Measurements from ENCODE around the gene ARHGAP26. TPM values are rescaled to one million over a fixed set of nuclear protein-coding genes. Genes with fewer than 3 reads are reported as not detected.

The ARHGAP26 gene
- total and polyA plus RNA-seq, 2 experiments from 2014 or later = 9.5 to 16.8 TPM

DNA sequence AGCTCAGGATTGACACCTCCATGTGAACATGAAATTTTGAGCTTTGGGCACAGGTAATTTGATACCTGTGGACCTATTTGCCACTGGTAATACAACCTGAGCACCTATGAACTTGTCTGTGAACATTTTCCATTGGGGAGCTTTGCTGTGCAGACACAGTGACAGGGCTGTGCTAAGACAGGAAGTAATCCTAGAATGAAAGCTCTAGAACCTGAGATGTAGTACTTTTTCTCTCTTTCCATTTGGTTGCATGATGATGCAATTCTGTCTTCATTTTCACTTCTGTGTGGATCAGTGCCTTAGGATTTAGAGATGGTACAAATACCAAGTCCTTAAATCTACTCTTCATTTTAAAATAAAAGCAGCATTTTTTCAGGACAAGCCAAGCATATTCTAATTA is 416.4 kb downstream of the ARHGAP26 start (continued):
- TF ChIP-seq, protein P1, sequence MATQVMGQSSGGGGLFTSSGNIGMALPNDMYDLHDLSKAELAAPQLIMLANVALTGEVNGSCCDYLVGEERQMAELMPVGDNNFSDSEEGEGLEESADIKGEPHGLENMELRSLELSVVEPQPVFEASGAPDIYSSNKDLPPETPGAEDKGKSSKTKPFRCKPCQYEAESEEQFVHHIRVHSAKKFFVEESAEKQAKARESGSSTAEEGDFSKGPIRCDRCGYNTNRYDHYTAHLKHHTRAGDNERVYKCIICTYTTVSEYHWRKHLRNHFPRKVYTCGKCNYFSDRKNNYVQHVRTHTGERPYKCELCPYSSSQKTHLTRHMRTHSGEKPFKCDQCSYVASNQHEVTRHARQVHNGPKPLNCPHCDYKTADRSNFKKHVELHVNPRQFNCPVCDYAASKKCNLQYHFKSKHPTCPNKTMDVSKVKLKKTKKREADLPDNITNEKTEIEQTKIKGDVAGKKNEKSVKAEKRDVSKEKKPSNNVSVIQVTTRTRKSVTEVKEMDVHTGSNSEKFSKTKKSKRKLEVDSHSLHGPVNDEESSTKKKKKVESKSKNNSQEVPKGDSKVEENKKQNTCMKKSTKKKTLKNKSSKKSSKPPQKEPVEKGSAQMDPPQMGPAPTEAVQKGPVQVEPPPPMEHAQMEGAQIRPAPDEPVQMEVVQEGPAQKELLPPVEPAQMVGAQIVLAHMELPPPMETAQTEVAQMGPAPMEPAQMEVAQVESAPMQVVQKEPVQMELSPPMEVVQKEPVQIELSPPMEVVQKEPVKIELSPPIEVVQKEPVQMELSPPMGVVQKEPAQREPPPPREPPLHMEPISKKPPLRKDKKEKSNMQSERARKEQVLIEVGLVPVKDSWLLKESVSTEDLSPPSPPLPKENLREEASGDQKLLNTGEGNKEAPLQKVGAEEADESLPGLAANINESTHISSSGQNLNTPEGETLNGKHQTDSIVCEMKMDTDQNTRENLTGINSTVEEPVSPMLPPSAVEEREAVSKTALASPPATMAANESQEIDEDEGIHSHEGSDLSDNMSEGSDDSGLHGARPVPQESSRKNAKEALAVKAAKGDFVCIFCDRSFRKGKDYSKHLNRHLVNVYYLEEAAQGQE (IDR thresholded peaks at IDR 0.05; ENCODE audit: unreplicated experiment) = no peak

DNA sequence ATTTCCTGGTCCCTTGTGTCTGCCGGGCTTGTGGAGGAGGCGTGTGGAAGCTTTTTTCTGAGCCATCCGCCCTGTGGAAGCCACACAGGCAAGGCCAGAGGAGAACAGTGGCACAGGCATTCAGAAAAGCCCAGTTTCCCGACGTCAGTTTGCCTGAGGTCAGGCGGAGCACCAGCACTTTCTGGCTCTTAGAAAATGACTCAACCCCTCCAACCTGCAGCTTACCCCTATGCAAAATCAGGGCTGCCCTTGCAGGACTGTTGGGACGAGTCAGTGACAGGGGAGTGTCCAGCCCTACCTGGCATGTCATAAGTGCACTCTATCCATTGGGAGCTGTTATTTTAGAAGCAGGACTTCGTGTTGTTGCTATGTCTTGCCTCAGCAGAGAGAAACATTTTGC is 417.3 kb downstream of the ARHGAP26 start:
- Histone ChIP-seq H4K20me1 (replicated peaks; ENCODE audit: insufficient read depth) (no peaks in the 10 kb centered on the region), H3K36me3 (ENCODE audit: insufficient read depth) (no peaks in the 10 kb centered on the region), H3K4me2 (no peak overlapping the region), H2AFZ (no peak overlapping the region), H3K27ac (ENCODE audit: low read depth) (no peak overlapping the region), H3K79me2 (replicated peaks; ENCODE audit: insufficient read depth) (no peaks in the 10 kb centered on the region), H3K4me3 (no peak overlapping the region), H3K27me3 (ENCODE audit: insufficient read depth) (no peaks in the 10 kb centered on the region), H3K9me2 (ENCODE audit: insufficient read depth) (peaks cover 4% of the 10 kb centered on the region; the same call in 1 of the 2 replicates), H3F3A (replicated peaks; ENCODE audit: low read depth) (no peaks in the 10 kb centered on the region), H3K4me1 (ENCODE audit: insufficient read depth) (peaks cover 4% of the 10 kb centered on the region; the same call in 1 of the 2 replicates)
- Mint-ChIP-seq H3K27ac (peak overlapping the region; percentile 71; the same call in 1 of the 2 replicates), H3K4me3 (no peak overlapping the region), H3K36me3 (ENCODE audit: low read depth) (no peaks in the 10 kb centered on the region), H3K9me3 (no peaks in the 10 kb centered on the region), H3K27me3 (ENCODE audit: insufficient read depth, low read depth, poor library complexity) (no peaks in the 10 kb centered on the region), H3K4me1 (peaks cover 2% of the 10 kb centered on the region; the same call in 1 of the 3 replicates)
- 0 out of 3 replicates have a peak, but pooled peaks have one; percentile 26 for ATAC-seq
- DNase-seq (ENCODE audit: low spot score) = no peak
- no peak for TF ChIP-seq STAT1 (IDR thresholded peaks at IDR 0.05; ENCODE audit: unreplicated experiment)
- TF ChIP-seq EZH2phosphoT487 (IDR thresholded peaks at IDR 0.05; ENCODE audit: unreplicated experiment) = no peak
- TF ChIP-seq POLR2AphosphoS5 (IDR thresholded peaks at IDR 0.05; ENCODE audit: low read depth) = no peak
- TF ChIP-seq CREB1 (CRISPR knock-in tag; IDR thresholded peaks at IDR 0.05; ENCODE audit: low read depth) = no peak
- TF ChIP-seq ZNF114 (CRISPR knock-in tag; IDR thresholded peaks at IDR 0.05) = no peak
- no peak for TF ChIP-seq ZNF331 (CRISPR knock-in tag; IDR thresholded peaks at IDR 0.05; ENCODE audit: low read depth)
- no peak for TF ChIP-seq NANOG (IDR thresholded peaks at IDR 0.05; ENCODE audit: borderline replicate concordance)
- TF ChIP-seq, protein P1 (IDR thresholded peaks at IDR 0.05; ENCODE audit: unreplicated experiment) = no peak
- no peak for TF ChIP-seq EZH2 (IDR thresholded peaks at IDR 0.05; ENCODE audit: low read depth, unreplicated experiment)
- TF ChIP-seq, protein P2, sequence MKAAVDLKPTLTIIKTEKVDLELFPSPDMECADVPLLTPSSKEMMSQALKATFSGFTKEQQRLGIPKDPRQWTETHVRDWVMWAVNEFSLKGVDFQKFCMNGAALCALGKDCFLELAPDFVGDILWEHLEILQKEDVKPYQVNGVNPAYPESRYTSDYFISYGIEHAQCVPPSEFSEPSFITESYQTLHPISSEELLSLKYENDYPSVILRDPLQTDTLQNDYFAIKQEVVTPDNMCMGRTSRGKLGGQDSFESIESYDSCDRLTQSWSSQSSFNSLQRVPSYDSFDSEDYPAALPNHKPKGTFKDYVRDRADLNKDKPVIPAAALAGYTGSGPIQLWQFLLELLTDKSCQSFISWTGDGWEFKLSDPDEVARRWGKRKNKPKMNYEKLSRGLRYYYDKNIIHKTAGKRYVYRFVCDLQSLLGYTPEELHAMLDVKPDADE (IDR thresholded peaks at IDR 0.05) = no peak
- no peak for TF ChIP-seq JUNB (IDR thresholded peaks at IDR 0.05; ENCODE audit: unreplicated experiment)

All from GM23338 (cell line).